AG04449 (cell line): ENCODE data around the gene MICALL2.

Source experiments
- CTCF ChIA-PET: fragments of 350-600 bp; formaldehyde crosslinking; extraction: SDS; loops from one replicate; lab custom pipeline; 2021; ENCODE audit warnings: antibody characterized with exemption; lab: Yijun Ruan, JAX
- POLR2A ChIA-PET: fragments of 400-600, 350-600 bp; formaldehyde crosslinking; extraction: SDS; loops from one replicate; lab custom pipeline; 2020; ENCODE audit warnings: antibody characterized with exemption, inconsistent platforms; lab: Yijun Ruan, JAX
- DNase-seq: peaks from one replicate; pipeline ENCODE4 v3.0.0-alpha.2; 2010; ENCODE audit warnings: low read depth, low spot score
- H3K4me3 ChIP-seq: 2 replicates; pipeline ENCODE4 v1.5.1; 2011; ENCODE audit warnings: low read depth, mild to moderate bottlenecking, control low read depth, low read length
- CTCF ChIP-seq: IDR thresholded peaks from one replicate; pipeline ENCODE4 v1.5.1; 2011; ENCODE audit warnings: mild to moderate bottlenecking, moderate library complexity, low read length, control low read depth, inconsistent platforms; ENCODE audit not compliant: insufficient read depth; ENCODE audit errors: missing control alignments

The MICALL2 gene

GRCh38 chr7:1493571-1493970 is 34.3 kb upstream of the MICALL2 start:
- TF ChIP-seq CTCF: no peak
- POLR2A ChIA-PET: no interaction called here
- no peak for DNase-seq
- no peak overlapping the region for H3K4me3 ChIP-seq
- CTCF ChIA-PET: interaction anchor here (4.3 kb wide), 1 partner anchor 19 kb away, joined by 28 read pairs; no protein-coding TSS in a partner anchor

- TF ChIP-seq CTCF: no peak
- no peak for DNase-seq
- POLR2A ChIA-PET: no interaction called here
- no peak overlapping the region for H3K4me3 ChIP-seq
- CTCF ChIA-PET: interaction anchor here (4.3 kb wide), 1 partner anchor 18 kb away, joined by 28 read pairs; no protein-coding TSS in a partner anchor
Measured at GRCh38 chr7:1493129-1493528, 33.9 kb upstream of the MICALL2 start.

GRCh38 chr7:1492640-1493039 is 33.4 kb upstream of the MICALL2 start:
- DNase-seq: no peak
- ChIA-PET CTCF (interaction anchor here (4.3 kb wide), 1 partner anchor 18 kb away, joined by 28 read pairs; no protein-coding TSS in a partner anchor), POLR2A (no interaction called here)
- H3K4me3 ChIP-seq: no peak overlapping the region
- TF ChIP-seq CTCF: no peak

- no peak for TF ChIP-seq CTCF
- ChIA-PET POLR2A (no interaction called here), CTCF (interaction anchor here (4.3 kb wide), 1 partner anchor 18 kb away, joined by 28 read pairs; no protein-coding TSS in a partner anchor)
- no peak overlapping the region for H3K4me3 ChIP-seq
- DNase-seq: no peak
Measured at GRCh38 chr7:1492221-1492620, 33.0 kb upstream of the MICALL2 start.

- ChIA-PET POLR2A (no interaction called here), CTCF (interaction anchor here (0.8 to 4.3 kb wide), 3 partner anchors 12 to 16 kb away, joined by 3 to 28 read pairs (median 3); no protein-coding TSS in a partner anchor)
- no peak for DNase-seq
- TF ChIP-seq CTCF: no peak
- no peak overlapping the region for H3K4me3 ChIP-seq
Measured at GRCh38 chr7:1490837-1491236, 31.6 kb upstream of the MICALL2 start.

- H3K4me3 ChIP-seq: no peak overlapping the region
- no peak for DNase-seq
- POLR2A ChIA-PET: no interaction called here
- TF ChIP-seq CTCF: no peak
- CTCF ChIA-PET: interaction anchor here (0.9 to 2.6 kb wide), 2 partner anchors 15 to 16 kb away, joined by 4 to 15 read pairs; no protein-coding TSS in a partner anchor
Measured at GRCh38 chr7:1489336-1489735, 30.1 kb upstream of the MICALL2 start.
